ENCODE data around the gene SLC12A8. TPM values are rescaled to one million over a fixed set of nuclear protein-coding genes. Genes with fewer than 3 reads are reported as not detected.
A peak's percentile ranks its signal among the peaks of the same experiment; 100 is the strongest.

SLC12A8 gene
- total and polyA plus RNA-seq, 2 of the 13 experiments (the other 11 are each of a cell fraction or from before 2014, with no cell fraction given) = 0.44 to 0.71 TPM

- TF ChIP-seq ZNF362 (CRISPR knock-in tag; IDR thresholded peaks at IDR 0.05; ENCODE audit: borderline replicate concordance) (peak; percentile 57; the same call in 1 of the 2 replicates), MEIS1 (CRISPR knock-in tag; IDR thresholded peaks at IDR 0.05; ENCODE audit: borderline replicate concordance) (no peak), CEBPB (IDR thresholded peaks at IDR 0.05; ENCODE audit: borderline replicate concordance, low read depth, low read length) (peak; percentile 56; the same call in 1 of the 2 replicates), ZFP91 (CRISPR knock-in tag; IDR thresholded peaks at IDR 0.05; ENCODE audit: borderline replicate concordance) (no peak), CEBPG (CRISPR knock-in tag; IDR thresholded peaks at IDR 0.05) (peak; percentile 76), TEAD3 (CRISPR knock-in tag; optimal IDR thresholded peaks at IDR 0.05; ENCODE audit: borderline replicate concordance) (peak; percentile 76), CAMTA2 (CRISPR knock-in tag; IDR thresholded peaks at IDR 0.05; ENCODE audit: borderline replicate concordance) (no peak)
These were observed 27.9 kb upstream of the SLC12A8 start (continued) for GRCh38 chr3:125240496-125240895.

- FAIRE-seq (no peak), ATAC-seq (no peak), DNase-seq (ENCODE audit: low spot score) (no peak)
- Histone ChIP-seq H2AFZ (ENCODE audit: low read length) (no peak overlapping the region), H3K4me3 (replicated peaks in 1 of 3; ENCODE audit: insufficient read depth in 1 of 3, low read depth in 2 of 3, low read length in 3 of 3) (no peak overlapping the region), H3K27ac (ENCODE audit: extremely low read length, insufficient read depth, low read length) (no peak overlapping the region), H4K20me1 (ENCODE audit: insufficient read depth, low read length) (no peaks in the 10 kb centered on the region), H3K36me3 (replicated peaks in 1 of 2; ENCODE audit: control insufficient read depth in 1 of 2, insufficient read depth in 2 of 2, low read length in 2 of 2) (0 out of 5 replicates have a peak, but pooled peaks cover 0 to 9% of the 10 kb centered on the region in 2 experiments), H3K4me2 (ENCODE audit: low read depth, low read length) (no peak overlapping the region), H3K79me2 (ENCODE audit: insufficient read depth, low read length) (no peaks in the 10 kb centered on the region), H3K27me3 (ENCODE audit: control insufficient read depth in 1 of 2, insufficient read depth in 2 of 2, low read length in 2 of 2) (no peaks in the 10 kb centered on the region; a peak in 1 of 5 replicates), H3K4me1 (ENCODE audit: insufficient read depth, low read length) (peaks cover 9% of the 10 kb centered on the region), H3K9me3 (ENCODE audit: low read length) (no peaks in the 10 kb centered on the region), H3K9ac (ENCODE audit: insufficient read depth, low read depth, low read length) (no peak overlapping the region)
- in situ Hi-C loops (cut with HindIII; ENCODE audit: extremely low pct_ligation_motif_present, low pct_unique_long_range_greater_than_20kb) = no loop called here
- BruUV-seq (replicated peaks) = no TSS peak
- POLR2A ChIA-PET = no interaction called here
- CTCF ChIA-PET (ENCODE audit: low intra/inter-chr PET ratio, low total read pairs) = no interaction called here
- WGBS (ENCODE audit: low lambda C conversion rate) = 89% methylated on average over 3 of the region's 3 CpGs
- intact Hi-C loops (cut with micrococcal nuclease; ENCODE audit: unreplicated experiment) = no loop called here
- no peak for TF ChIP-seq SAP130 (CRISPR knock-in tag; IDR thresholded peaks at IDR 0.05; ENCODE audit: low read depth)
- no peak for TF ChIP-seq ATAD3A (CRISPR knock-in tag; IDR thresholded peaks at IDR 0.05)
- no peak for TF ChIP-seq HBP1 (CRISPR knock-in tag; IDR thresholded peaks at IDR 0.05; ENCODE audit: low read depth)
- no peak for TF ChIP-seq ZSCAN22 (CRISPR knock-in tag; IDR thresholded peaks at IDR 0.05)
- TF ChIP-seq THYN1 (CRISPR knock-in tag; IDR thresholded peaks at IDR 0.05; ENCODE audit: borderline replicate concordance, low read depth) = no peak
- TF ChIP-seq MED1 (CRISPR knock-in tag; IDR thresholded peaks at IDR 0.05) = no peak
- TF ChIP-seq ETS1 (CRISPR knock-in tag; IDR thresholded peaks at IDR 0.05) = no peak
- no peak for TF ChIP-seq PAXIP1 (CRISPR knock-in tag; conservative IDR thresholded peaks at IDR 0.05)
These were observed 26.7 kb upstream of the SLC12A8 start for GRCh38 chr3:125239266-125239665.

All from HepG2 (cell line).